ENCODE measurements around the gene SEC63. TPM values are rescaled to one million over a fixed set of nuclear protein-coding genes. Genes with fewer than 3 reads are reported as not detected.

SEC63 gene
- total RNA-seq, 1 experiment from 2014 or later: 51.3 TPM

GRCh38 chr6:107833136-107833535 lies 124.9 kb downstream of the SEC63 start:
- CTCF ChIA-PET: interaction anchor here (2.5 kb wide), 1 partner anchor 15 kb away, joined by 6 read pairs; no protein-coding TSS in a partner anchor
- Histone ChIP-seq H3K79me2 (ENCODE audit: insufficient read depth, low read length) (no peaks in the 10 kb centered on the region), H3K4me1 (ENCODE audit: control insufficient read depth in 1 of 2, insufficient read depth in 2 of 2, low read length in 2 of 2) (no peaks in the 10 kb centered on the region), H3K9ac (ENCODE audit: low read length) (no peak overlapping the region), H3K9me2 (ENCODE audit: insufficient read depth) (no peaks in the 10 kb centered on the region), H4K20me1 (ENCODE audit: insufficient read depth) (no peaks in the 10 kb centered on the region), H2AFZ (ENCODE audit: low read depth, low read length, poor library complexity, severe bottlenecking) (no peak overlapping the region), H3K36me3 (ENCODE audit: control insufficient read depth in 1 of 2, insufficient read depth in 2 of 2, low read length in 2 of 2) (no peaks in the 10 kb centered on the region), H3K27ac (ENCODE audit: low read depth, low read length) (no peak overlapping the region), H3K9me3 (ENCODE audit: control insufficient read depth in 1 of 2, insufficient read depth in 1 of 2, low read depth in 1 of 2, low read length in 2 of 2) (no peaks in the 10 kb centered on the region), H3K4me3 (replicated peaks in 1 of 2; ENCODE audit: low read depth in 1 of 2, low read length in 2 of 2) (no peak overlapping the region), H3K27me3 (ENCODE audit: insufficient read depth, low read length) (no peaks in the 10 kb centered on the region), H3K4me2 (ENCODE audit: low read length) (no peak overlapping the region)
- ATAC-seq: no peak
- POLR2A ChIA-PET: no interaction called here
- TF ChIP-seq, protein P1, sequence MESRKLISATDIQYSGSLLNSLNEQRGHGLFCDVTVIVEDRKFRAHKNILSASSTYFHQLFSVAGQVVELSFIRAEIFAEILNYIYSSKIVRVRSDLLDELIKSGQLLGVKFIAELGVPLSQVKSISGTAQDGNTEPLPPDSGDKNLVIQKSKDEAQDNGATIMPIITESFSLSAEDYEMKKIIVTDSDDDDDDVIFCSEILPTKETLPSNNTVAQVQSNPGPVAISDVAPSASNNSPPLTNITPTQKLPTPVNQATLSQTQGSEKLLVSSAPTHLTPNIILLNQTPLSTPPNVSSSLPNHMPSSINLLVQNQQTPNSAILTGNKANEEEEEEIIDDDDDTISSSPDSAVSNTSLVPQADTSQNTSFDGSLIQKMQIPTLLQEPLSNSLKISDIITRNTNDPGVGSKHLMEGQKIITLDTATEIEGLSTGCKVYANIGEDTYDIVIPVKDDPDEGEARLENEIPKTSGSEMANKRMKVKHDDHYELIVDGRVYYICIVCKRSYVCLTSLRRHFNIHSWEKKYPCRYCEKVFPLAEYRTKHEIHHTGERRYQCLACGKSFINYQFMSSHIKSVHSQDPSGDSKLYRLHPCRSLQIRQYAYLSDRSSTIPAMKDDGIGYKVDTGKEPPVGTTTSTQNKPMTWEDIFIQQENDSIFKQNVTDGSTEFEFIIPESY (IDR thresholded peaks at IDR 0.05; ENCODE audit: extremely low read depth, insufficient replicate concordance, low read length): no peak
- no peak for TF ChIP-seq ZNF274 (IDR thresholded peaks at IDR 0.05; ENCODE audit: low read depth, low read length)
- no peak for TF ChIP-seq YY1 (IDR thresholded peaks at IDR 0.05; ENCODE audit: extremely low read depth, insufficient replicate concordance, low read depth, low read length)
- no peak for TF ChIP-seq EZH2 (IDR thresholded peaks at IDR 0.05)
- TF ChIP-seq TCF7L2 (IDR thresholded peaks at IDR 0.05; ENCODE audit: borderline replicate concordance, extremely low read depth, insufficient read depth, insufficient read length): no peak
- no peak for TF ChIP-seq MAX (IDR thresholded peaks at IDR 0.05)
- TF ChIP-seq FOSL1 (IDR thresholded peaks at IDR 0.05; ENCODE audit: low read depth): no peak
- TF ChIP-seq SP1 (IDR thresholded peaks at IDR 0.05; ENCODE audit: low read depth): no peak
- TF ChIP-seq ELF1 (IDR thresholded peaks at IDR 0.05; ENCODE audit: borderline replicate concordance, low read depth): no peak
- no peak for TF ChIP-seq ATF3 (IDR thresholded peaks at IDR 0.05)
- no peak for TF ChIP-seq CBX3 (IDR thresholded peaks at IDR 0.05; ENCODE audit: low read depth)
- no peak for TF ChIP-seq POLR2A (IDR thresholded peaks at IDR 0.05; ENCODE audit: borderline replicate concordance, extremely low read depth, insufficient read depth, insufficient read length)
- TF ChIP-seq, protein P2, sequence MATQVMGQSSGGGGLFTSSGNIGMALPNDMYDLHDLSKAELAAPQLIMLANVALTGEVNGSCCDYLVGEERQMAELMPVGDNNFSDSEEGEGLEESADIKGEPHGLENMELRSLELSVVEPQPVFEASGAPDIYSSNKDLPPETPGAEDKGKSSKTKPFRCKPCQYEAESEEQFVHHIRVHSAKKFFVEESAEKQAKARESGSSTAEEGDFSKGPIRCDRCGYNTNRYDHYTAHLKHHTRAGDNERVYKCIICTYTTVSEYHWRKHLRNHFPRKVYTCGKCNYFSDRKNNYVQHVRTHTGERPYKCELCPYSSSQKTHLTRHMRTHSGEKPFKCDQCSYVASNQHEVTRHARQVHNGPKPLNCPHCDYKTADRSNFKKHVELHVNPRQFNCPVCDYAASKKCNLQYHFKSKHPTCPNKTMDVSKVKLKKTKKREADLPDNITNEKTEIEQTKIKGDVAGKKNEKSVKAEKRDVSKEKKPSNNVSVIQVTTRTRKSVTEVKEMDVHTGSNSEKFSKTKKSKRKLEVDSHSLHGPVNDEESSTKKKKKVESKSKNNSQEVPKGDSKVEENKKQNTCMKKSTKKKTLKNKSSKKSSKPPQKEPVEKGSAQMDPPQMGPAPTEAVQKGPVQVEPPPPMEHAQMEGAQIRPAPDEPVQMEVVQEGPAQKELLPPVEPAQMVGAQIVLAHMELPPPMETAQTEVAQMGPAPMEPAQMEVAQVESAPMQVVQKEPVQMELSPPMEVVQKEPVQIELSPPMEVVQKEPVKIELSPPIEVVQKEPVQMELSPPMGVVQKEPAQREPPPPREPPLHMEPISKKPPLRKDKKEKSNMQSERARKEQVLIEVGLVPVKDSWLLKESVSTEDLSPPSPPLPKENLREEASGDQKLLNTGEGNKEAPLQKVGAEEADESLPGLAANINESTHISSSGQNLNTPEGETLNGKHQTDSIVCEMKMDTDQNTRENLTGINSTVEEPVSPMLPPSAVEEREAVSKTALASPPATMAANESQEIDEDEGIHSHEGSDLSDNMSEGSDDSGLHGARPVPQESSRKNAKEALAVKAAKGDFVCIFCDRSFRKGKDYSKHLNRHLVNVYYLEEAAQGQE (IDR thresholded peaks at IDR 0.05; ENCODE audit: low read depth): no peak
- TF ChIP-seq JUND (IDR thresholded peaks at IDR 0.05): no peak
- no peak for TF ChIP-seq CEBPB (IDR thresholded peaks at IDR 0.05; ENCODE audit: low read depth)
- TF ChIP-seq, protein P3, sequence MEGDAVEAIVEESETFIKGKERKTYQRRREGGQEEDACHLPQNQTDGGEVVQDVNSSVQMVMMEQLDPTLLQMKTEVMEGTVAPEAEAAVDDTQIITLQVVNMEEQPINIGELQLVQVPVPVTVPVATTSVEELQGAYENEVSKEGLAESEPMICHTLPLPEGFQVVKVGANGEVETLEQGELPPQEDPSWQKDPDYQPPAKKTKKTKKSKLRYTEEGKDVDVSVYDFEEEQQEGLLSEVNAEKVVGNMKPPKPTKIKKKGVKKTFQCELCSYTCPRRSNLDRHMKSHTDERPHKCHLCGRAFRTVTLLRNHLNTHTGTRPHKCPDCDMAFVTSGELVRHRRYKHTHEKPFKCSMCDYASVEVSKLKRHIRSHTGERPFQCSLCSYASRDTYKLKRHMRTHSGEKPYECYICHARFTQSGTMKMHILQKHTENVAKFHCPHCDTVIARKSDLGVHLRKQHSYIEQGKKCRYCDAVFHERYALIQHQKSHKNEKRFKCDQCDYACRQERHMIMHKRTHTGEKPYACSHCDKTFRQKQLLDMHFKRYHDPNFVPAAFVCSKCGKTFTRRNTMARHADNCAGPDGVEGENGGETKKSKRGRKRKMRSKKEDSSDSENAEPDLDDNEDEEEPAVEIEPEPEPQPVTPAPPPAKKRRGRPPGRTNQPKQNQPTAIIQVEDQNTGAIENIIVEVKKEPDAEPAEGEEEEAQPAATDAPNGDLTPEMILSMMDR (IDR thresholded peaks at IDR 0.05 in 2 of 3, conservative IDR thresholded peaks at IDR 0.05 in 1 of 3; ENCODE audit: borderline replicate concordance in 1 of 3, insufficient read depth in 1 of 3, low read depth in 2 of 3, low read length in 2 of 3): no peak
- TF ChIP-seq SIN3A (IDR thresholded peaks at IDR 0.05; ENCODE audit: low read depth): no peak
- no peak for TF ChIP-seq EGR1 (IDR thresholded peaks at IDR 0.05; ENCODE audit: low read depth)
- intact Hi-C loops (cut with micrococcal nuclease): no loop called here
- no peak for DNase-seq (ENCODE audit: low read depth, low spot score)
- no TSS peak for BruUV-seq (replicated peaks)
- RAD21 ChIA-PET (ENCODE audit: low non-redundant PET in 1 of 2, low total read pairs in 2 of 2, uncharacterized antibody in 2 of 2, unreplicated experiment in 2 of 2): no interaction called here

Measured in HCT116 (cell line).